Occipital lobe (tissue), 2 donors: Measurements from ENCODE around the gene BLTP3B. TPM values are rescaled to one million over a fixed set of nuclear protein-coding genes. Genes with fewer than 3 reads are reported as not detected.
"Not testable (repeated sequence)": the region's sequence is repeated elsewhere in the genome, so short reads cannot be mapped to it uniquely, and the experiment has no call there.

Experiments used
- DNase-seq: peaks from one replicate; lab custom pipeline; 2025; lab: John Stamatoyannopoulos, UW
- total RNA-seq: library from RNA; depleted of rRNA; stranded (reverse); fragments of >200 nt; gene quantifications from one replicate; pipeline ENCODE4 v1.2.3, GENCODE V29; 2014

The BLTP3B gene, protein sequence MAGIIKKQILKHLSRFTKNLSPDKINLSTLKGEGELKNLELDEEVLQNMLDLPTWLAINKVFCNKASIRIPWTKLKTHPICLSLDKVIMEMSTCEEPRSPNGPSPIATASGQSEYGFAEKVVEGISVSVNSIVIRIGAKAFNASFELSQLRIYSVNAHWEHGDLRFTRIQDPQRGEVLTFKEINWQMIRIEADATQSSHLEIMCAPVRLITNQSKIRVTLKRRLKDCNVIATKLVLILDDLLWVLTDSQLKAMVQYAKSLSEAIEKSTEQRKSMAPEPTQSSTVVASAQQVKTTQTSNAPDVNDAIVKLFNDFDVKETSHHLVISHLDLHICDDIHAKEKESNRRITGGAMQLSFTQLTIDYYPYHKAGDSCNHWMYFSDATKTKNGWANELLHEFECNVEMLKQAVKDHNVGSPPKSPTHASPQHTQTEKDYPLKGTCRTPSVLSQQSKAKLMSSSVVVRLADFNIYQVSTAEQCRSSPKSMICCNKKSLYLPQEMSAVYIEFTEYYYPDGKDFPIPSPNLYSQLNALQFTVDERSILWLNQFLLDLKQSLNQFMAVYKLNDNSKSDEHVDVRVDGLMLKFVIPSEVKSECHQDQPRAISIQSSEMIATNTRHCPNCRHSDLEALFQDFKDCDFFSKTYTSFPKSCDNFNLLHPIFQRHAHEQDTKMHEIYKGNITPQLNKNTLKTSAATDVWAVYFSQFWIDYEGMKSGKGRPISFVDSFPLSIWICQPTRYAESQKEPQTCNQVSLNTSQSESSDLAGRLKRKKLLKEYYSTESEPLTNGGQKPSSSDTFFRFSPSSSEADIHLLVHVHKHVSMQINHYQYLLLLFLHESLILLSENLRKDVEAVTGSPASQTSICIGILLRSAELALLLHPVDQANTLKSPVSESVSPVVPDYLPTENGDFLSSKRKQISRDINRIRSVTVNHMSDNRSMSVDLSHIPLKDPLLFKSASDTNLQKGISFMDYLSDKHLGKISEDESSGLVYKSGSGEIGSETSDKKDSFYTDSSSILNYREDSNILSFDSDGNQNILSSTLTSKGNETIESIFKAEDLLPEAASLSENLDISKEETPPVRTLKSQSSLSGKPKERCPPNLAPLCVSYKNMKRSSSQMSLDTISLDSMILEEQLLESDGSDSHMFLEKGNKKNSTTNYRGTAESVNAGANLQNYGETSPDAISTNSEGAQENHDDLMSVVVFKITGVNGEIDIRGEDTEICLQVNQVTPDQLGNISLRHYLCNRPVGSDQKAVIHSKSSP (N-terminal part only)
- 99.2 TPM for total RNA-seq

DNA sequence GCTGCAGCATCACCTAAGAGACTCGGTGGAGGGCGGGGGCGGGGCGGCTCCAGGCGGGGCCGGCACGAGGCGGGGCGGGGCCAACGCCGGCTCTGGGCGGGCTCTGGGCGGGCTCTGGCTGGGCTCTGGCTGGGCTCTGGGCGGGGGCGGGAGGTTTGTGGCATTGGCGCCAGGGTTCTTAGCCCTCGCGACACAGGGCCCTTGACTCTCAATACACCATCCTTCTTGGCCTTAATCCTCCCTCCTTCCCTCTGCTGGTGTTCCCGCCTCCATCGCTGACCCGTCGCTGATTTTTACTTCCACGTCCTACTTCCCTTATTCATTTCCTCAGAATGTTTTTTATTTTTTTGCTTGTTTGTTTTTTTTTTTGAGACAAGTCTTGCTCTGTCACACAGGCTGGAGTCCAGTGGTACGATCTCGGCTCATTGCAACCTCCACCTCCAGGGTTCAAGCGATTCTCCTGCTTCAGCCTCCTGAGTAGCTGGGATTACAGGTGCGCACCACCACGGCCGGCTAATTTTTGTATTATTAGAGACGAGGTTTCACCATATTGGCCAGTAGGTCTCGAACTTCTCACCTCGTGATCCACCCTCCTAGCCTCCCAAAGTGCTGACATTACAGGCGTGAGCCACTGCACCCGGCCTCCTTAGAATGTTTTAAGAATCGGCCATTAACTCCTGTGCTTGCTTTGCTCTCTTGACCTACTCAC lies at the start of gene BLTP3B:
BLTP3B (minus strand) TSS at position 24 of the 709 bp plus-strand sequence. CDS start 239 bp downstream, outside the sequence.
- DNase-seq, result peak; percentile 89

DNA sequence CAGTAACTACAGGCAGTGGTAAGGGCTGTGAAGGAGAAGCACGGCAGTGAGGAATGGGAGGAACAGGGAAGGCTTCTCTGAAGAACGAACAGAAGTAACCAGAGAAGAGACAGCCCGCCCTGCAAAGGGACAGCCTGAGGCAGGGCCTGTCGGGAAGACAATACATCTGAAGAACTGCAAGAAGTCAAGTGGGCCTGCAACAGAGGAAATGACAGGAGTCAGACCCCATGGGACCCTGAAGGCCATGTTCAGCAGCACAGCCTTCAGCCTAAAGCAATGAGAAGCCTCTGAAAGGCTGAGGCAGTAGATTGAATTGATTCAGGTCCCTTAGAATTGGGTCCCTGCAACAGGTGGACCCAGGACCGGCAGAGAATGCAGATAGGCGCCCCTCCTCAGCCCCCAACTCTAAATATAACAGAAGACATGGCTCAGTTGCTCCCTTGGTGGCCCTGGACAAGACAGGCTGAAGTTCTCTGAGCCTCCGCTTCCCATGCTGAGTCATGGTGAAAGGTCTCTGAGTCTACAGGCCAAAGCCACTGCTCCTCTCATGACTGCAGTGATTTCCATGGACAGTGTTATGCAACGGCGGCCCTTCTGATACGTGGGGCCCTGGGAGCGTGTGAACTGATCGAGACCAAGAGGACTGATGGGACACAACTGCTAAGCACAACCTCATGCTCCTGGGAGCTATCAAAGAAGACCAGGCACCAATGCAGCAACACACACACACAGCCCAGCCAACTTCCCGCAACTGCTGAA lies 47.1 kb upstream of the BLTP3B start:
- no peak for DNase-seq

DNA sequence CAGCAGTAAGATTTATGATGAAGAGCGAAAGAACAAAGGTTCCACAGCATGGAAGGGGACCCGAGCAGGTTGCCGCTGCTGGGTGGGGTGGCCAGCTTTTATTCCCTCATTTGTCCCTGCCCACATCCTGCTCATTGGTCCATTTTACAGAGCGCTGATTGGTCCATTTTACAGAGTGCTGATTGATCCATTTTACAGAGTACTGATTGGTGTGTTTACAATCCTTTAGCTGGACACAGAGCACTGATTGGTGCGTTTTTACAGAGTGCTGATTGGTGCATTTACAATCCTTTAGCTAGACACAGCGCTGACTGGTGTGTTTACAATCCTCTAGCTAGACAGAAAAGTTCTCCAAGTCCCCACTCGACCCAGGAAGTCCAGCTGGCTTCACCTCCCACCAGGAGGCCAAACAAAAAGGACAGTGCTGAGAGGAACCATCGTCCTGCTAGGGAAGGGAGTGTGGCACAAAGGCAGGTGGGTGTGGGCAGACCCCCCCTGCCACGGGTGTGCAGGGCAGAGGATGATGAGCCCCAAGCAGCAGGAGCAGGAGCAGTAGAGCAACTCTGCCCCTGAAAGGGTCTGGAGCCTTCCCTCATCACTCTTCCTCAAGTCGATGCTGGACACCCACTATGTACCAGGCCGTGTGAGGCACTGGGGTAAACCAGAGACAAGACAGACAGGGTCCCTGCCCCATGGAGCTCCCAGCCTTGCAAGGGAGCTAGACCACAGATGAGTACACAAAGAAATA lies 46.4 kb upstream of the BLTP3B start:
- DNase-seq, result not testable (repeated sequence)

DNA sequence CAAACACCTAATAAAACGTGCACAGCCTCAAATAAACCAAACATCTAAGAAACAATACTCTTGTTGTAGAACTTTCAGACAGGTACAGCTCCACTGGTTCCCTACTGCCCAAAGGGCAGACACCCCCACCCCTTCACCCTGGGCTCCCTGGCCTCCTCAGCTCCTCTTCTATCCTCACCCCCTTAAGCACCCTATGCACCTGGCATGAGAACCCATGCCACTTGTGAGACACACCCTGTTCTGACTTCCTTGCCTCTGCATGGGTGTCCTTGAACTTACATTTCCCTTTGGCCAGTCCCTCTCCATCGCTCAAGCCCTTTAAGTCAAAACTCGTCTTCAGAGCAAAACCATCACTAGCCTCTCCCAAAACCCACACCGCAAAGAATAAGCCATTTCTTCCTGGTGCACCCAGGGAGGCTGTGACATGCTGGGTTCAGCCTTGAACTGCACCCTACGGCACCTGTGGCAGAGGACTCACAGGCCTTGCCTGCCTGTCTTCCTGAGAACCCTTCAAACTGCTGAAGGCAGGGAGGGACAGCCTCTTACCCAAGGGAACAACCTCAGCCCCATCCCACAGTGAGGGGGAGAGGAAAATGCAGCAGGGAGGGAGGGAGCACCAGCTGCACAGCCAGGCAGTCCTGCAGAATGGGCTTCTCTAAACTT lies 45.3 kb upstream of the BLTP3B start:
- DNase-seq, result no peak

DNA sequence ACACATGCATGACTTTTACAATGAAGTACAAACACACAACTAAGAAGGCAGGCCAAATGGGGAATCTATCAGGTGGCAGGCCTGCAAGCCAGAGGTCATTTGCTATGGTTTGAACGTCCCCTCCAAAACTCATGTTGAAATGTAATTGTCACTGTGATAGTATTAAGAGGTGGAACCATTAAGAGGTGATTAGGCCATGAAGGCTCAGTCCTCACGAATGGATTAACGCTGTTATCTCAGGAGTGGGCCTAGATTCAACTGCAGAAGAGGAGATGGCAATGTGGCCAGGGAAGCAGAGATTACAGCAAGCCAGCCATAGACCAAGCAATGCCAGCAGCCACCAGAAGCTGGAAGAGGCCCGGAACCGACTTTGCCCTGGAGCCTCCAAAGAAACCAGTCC lies 44.4 kb upstream of the BLTP3B start:
- no peak for DNase-seq

DNA sequence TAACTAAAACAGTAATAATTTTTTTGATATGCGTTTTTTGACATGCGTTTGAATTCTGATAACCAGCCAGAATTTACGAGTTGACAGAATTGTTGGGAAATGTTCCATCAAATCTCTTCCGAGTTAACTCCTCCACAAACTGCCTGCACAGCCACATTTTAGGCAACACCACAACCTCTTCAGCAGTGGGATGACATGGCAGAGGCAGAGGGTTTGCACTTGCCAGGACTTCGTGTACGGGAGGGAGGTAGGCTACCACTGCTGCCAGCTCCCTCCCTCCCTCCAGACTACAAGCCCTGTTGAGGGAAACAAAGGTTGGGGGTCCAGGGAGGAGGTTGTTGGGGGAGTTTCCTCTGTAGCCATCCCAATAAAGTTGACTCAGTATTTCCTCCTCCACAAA lies 43.4 kb upstream of the BLTP3B start:
- no peak for DNase-seq

DNA sequence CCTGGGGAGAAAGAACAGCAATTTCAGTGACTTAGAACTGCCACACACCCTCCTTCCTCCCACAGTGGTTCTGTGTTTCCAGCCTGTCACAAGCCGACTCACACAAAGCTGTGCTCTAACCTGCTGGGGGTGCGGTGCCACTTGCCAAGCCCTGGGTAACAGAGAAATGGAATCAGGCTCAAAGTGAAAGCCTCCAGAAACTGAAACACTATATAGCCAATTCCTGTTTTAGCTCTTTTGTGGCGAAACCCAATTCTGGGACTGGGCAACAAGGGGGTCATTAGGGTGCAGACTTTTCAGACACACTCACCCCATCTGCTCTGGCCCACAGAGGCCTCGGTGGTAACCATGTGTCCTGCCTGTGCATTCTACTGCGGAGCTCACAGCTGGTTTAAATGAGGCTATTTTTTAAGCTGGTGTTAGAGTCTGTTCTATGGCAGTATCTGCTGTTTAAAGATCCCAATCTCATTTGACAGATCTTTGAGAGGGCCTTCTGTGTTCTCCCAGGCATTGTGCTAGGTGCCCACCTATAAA lies 42.8 kb upstream of the BLTP3B start:
- DNase-seq, result peak; percentile 11

DNA sequence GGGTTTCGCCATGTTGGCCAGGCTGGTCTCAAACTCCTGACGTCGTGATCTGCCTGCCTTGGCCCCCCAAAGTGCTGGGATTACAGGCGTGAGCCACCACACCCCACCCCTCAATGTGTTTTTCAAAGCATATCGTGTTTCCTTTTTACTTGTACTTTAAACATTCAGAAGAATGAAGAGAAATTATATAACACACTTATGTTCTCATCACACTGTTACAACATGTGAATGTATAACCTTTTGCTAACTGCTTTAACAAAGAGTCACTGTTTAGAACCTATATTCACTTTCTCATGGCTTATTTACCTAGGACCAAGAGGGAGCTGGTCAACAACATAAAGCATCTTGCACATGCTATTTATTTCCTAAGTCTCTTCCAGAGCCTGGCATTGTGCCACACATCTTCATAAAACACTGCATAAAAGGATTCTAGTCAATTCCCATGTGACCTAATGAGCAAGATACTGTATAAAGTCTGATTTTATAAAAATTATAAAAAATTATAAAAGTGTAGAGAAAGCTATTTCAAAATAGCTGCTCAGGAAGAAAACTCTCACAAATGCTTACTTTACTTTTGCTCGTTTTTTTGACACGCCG lies 42.0 kb upstream of the BLTP3B start:
- no peak for DNase-seq

DNA sequence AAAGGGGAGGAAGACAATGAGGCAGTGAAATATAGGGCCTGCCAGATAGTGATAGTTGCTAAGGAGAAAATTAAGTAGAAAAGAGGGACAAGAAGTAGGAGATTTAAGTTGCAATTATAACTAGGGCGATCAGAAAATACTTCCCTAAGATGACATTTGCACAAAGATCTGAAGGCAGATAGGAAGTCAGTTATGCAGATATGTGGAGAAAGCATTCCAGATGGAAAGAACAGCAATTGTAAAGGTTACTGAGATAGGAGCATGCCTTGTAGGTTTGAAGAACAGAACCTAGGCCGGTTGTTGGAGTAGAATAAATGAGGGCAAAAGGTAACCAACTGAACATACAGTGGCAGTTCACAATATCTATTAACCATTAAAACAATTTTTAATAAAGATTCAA lies 36.6 kb upstream of the BLTP3B start:
- no peak for DNase-seq

DNA sequence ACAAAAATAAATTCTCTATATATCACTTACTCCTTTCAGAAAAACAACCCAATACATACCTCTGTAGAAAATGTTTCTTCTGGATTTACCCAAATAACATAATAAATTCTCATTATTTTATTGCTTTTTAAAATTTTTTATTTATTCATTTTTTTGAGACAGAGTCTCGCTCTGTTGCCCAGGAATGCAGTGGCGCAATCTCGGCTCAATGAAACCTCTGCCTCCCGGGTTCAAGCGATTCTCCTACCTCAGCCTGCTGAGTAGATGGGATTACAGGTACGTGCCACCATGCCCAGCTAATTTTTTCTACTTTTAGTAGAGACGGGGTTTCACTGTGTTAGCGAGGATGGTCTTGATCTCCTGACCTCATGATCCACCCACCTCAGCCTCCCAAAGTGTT lies 33.8 kb upstream of the BLTP3B start:
- not testable (repeated sequence) for DNase-seq

DNA sequence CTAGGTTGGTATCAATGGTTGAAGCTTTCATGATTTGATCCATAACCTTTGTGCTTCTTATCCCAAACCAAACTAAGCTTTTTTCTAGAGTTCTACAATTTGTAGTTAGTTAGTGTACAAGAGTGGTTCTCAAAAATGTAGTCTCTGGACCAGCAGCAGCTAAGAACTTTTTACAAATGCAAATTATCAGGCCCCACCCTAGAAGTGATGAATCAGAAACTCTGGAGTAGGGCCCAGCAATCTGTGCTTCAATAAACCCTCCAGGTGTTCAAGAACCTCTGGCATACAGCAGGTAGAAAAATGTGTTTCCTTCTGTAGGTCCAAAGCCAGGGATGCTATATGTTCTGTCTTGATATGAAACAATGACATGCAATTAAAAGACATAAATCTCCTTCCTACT lies 31.8 kb upstream of the BLTP3B start:
- no peak for DNase-seq

DNA sequence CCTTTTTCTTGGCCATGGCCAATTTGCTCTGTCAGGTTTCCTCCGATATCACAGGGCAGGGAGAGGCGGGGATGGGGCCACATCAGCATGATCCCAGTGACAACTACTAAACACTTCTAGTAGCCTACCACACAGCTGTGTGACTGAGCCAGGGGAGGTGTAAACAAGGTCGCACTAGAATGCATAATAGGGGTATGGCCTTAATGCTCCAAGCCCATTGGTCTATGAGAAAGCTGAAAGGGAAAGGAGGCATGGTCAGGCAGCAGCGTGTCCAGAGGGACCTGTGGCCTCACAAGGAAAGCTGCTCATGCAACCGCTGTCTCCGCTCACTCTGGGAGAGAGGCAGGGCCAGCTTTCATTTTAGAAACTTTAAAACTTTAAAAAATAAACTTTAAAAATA lies 30.4 kb upstream of the BLTP3B start:
- DNase-seq, result no peak

DNA sequence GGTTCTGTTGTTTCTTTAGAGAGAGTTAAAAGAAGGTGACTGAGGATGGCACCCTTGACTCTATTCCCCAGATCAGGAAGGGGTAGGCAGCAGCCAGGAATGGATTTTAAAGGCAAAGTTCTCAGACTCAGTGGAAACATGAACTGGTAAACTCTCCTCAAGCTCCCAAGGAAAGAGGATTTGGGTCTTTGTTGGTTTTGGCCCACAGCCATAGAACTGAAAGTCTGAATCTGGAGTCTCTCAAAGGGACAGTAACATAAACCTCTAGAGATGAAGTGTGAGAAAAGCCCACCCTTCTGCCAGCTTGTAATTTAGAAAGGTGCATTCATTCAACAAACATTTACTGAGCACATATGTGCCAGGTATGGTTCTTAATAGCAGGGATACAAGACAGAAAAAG lies 28.6 kb upstream of the BLTP3B start:
- no peak for DNase-seq

DNA sequence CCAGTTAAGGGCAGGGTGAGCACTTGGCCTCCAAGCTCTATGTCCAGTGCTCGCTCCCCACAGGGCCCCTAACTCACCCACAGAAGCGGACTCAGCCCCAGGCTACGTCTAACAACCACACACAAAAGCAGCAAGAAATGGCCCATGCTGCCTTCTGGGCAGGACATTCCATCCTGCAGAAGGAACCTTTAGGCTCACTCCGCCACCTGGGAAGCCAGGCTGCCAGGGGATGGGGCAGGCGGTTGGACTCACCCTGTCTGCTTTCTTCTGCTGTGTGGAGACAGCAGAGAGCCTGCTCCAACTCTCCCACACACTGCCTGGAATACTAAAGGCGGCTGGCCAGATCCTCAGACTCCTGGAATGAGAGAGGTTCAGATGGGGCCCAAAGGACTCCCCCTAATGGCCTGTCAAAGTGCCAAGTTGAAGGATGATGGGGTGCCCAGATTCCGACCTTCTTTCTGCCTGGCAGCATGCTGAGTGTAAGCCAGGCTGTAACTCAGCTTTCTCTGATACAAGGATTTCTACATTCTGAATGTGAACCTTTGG lies 27.7 kb upstream of the BLTP3B start:
- DNase-seq, result peak; percentile 17

DNA sequence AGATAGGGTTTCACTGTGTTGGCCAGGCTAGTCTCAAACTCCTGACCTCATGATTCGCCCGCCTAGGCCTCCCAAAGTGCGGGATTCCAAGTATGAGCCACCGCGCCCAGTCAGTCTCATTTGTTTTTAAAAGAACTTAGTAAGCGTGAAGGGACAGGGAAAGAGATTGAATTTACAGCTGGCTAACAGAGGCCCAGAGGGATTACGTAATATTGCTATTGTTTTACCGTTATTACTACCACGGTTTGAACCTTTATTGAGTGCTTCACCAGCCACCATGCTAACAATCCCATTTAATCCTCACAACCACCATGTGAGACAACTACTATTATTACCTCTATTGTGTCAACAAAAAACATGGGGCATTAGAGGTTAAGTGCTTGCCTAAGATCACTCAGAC lies 26.7 kb upstream of the BLTP3B start:
- no peak for DNase-seq

DNA sequence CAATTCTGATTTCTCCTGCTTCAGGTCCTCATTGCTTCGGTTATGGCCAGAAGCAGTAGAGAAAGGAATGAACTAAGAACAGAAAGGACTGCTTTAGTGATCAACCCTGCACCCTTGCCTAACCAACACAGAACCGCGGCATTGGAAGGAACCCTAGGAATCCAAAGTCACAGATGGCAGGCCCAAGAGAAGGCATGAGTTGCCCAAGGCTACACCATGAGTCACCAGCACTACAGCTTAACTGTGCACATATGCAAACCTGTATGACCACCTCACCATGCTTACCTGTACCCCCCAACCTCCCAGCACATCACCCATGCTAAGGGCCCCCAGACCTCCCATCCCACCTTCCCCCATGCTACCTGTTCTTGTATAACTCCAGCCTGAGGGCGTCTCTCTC lies 25.9 kb upstream of the BLTP3B start:
- DNase-seq, result no peak

DNA sequence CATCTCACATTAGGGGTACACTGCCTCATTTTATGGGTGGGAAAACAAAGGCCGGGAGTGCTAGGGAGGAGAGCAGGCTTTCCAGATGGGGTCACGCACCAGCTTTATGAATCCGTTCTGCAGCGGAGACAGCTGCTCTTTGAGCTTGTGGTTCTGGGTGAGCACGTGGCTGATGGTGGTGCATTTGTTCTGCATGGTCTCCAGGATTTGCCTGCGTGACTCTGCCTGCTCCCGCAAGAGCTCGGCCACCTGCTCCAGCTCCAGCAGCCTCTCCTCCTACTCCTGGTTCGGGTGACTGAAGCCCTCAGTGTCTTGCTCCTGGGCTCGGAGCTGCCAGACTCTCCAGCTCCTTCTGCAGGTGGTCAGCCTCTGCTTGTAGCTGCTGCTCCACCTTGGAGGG lies 23.6 kb upstream of the BLTP3B start:
- no peak for DNase-seq

DNA sequence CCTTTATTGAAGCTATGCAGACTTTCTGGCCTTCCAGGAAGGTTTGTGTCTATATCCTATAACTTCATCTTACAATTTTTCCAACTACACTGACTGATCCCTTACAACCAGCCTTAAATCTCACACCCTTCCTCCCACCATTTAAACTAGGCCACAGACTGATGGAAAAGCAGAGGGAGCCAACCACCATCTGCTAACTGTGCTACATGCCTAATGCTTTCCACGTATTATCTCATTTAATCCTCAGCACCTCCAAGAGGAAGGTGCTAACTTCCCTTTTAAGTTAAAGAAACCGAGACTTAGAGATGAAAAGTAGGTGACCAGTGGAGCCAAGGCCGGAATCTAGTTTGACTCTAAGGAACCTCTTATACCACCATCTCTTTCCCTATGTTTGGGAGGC lies 22.7 kb upstream of the BLTP3B start:
- DNase-seq, result no peak
